Activated gamma-delta T cell (primary cell): ENCODE data around the gene HYPK.

ENCODE experiments used
- DNase-seq: peaks from one replicate; lab custom pipeline; 2025; lab: John Stamatoyannopoulos, UW
- total RNA-seq, 2 donors: gene quantifications; one replicate each; lab custom pipeline; 2026; lab: John Stamatoyannopoulos, UW

The HYPK gene
- 14.8 to 21.2 reads per million in 2 donors for total RNA-seq

DNA sequence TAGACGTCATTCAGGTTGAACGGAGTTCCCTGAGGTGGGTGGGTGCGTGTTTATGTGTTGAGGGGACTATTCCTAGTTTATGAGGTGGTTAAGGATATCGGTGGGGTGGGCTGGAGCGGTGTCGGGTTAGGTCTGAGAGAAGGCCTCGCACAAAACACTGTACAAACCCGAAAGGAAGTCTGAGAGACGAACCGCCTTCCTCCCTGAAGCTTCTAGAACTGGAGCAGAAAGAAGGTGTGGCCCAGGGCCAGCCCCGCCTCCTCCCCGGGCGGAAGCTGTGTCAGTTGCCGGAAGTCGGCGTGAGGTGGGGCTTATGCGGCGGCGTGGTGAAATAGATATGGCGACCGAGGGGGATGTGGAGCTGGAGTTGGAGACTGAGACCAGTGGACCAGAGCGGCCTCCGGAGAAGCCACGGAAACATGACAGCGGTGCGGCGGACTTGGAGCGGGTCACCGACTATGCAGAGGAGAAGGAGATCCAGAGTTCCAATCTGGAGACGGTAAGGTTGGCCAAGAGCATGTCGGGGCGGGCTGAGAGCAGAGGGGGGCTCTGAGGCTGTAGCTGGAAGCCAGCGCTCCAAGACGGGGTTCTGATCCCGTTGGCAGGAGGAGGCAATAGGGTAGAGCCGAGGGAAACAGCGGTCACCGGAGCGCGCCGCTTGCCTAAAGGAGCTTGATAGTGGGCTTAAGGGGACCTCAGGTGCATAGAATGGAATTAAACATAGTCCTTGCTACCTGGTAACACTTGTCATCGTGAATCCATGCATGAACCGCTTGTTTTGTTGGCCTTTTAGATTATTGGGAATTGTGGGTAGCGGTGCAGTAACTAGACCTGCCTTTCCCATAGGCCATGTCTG is at the start of gene HYPK:
Gene HYPK, plus strand, starts transcription at position 314 of the 856 bp plus-strand sequence. Its CDS starts 24 bp downstream, at position 338.
- peak; percentile 75 for DNase-seq

DNA sequence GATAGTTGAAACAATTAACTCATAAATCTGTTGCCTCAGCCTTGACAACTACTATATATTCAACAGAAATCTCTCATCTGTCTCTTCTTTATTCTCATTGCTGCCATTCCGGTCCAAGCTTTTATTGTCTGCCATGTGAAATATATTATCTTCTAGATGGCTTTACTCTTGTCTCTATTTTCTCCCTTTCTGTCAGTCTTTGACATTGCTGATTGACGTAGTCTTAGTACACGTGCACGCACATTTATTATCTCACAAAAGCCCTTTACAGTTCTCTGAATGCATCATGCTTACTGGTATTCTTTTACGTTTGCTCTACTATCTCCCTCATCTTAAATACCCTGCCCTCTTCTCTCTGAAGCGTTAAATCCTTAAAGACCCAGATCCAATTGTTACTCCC is 48.5 kb upstream of the HYPK start:
- DNase-seq = no peak

DNA sequence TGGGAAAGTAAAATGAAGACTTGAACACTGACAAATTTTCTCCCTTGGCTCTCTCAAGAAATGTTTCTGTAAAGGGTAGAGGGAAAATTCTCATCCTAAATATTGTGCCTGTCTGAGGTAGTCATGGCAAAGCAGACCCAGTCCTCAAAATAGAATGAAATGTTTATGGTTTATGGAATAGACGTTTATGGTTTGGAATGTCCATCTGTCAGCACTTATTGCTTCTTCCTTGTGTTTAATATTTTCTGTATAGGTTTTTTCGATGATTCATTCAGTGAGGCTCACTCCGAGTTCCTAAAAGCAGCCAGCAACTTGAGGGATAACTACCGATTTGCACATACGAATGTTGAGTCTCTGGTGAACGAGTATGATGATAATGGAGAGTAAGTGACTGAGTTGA is 37.6 kb upstream of the HYPK start:
- DNase-seq = no peak

DNA sequence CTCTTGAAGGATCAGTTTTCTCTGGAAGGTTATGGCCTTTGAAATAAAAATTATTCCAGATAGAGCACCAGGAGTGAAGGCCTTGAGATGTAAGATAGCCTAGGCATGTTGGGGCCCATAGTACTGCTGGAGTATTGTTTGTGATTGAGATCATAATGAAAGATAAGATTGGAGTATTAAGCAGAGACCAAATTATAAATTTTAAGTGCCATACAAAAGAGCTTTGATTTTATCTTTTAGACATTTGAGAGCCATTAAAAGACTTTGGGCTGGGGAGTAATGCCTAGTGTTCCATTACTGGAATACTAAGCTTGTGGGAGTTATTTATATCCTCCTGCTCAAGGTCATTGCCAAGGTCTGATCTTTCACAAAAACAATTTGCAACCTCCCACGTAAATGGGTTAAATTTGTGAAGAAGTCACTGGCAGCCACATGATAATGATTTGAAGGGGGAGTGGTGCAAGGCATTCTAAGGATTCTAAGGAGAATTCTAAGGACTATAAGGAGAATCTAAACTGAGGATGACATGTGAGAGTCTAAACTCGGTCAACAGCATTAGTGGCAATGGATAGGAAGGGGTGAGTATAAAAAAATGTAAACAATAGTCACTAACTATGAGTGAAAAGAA is 36.5 kb upstream of the HYPK start:
- DNase-seq = no peak

DNA sequence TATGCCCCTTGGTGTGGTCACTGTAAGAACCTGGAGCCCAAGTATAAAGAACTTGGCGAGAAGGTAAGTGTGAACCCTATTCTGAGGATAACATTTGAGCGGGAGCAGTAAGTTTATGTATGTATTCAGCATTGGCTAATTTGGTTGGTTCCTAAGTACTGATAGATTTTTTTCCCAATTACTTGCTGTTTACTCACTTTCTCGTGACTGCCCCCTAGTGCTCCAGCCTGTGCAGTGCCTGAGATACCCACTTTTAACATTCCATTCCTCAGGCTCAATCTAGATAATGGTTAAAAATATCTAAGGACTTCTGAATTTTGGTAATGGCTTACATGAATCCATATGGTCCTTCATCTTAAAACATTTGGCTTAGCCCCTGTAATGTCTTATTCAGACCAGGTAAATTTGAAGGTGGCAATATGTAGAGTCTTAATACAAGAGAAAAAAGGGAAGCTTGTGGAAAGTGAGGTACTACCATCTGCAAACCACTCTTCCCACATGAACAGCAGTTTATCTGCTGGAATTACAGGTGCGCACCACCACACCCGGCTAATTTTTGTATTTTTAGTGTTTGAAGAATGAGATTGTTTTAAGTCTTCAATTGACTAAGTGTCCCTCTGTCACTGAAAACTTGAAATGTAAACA is 30.7 kb upstream of the HYPK start:
- DNase-seq = no peak

- DNase-seq = no peak
These were observed 28.6 kb upstream of the HYPK start for GRCh38 chr15:43771816-43772215.

- no peak for DNase-seq
These were observed 27.8 kb upstream of the HYPK start for GRCh38 chr15:43772624-43773023.

DNA sequence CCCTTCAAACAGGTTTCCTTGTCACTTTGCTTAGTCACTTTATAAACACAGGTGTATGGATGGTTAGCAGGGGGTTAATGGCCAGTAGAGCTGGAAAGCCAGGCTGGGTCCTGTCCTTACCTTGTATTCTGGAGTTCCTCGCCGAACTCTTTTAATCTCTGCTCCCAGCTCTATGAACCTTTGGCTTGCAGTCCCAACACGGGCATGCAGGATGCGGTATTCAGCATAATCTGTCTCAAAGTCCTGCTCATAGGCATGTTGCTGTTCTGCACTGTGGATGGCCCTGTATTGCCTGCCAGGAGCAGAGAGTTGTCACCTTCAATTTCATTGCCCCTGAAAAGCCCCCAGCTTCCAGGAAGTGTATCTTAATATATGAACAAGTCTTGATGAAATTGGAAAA is 26.3 kb upstream of the HYPK start:
- DNase-seq = no peak

- no peak for DNase-seq
These were observed 24.9 kb upstream of the HYPK start for GRCh38 chr15:43775411-43775965.

DNA sequence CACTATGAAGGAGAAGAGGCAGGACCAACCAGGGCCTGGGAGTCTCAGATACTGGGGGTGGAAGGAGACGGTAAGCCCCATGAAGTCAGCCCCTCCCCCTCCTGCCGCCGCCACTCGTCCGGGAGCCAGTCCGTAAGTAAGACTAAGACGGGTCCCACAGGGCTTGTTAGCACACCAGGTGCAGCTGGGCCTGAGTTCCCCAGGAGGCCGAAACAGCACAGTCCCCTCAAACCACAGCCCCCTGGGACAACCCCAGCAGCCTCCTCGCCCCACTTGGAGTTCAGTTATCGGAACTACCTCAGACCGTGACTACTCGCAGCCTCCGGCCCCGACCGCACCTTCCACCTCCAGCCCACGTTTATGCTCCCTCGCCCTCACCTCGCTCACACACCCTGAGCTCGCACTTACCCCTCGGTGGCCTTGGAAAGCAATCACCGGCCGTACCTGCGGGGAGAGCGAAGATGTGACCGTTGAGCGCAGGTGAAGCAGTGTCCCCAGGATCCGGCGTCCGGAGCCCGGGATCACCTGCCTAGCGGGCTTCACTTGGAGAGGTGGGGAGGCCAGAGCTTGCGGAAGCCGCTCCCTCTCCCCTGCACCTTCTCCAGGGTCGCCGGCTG is 24.2 kb upstream of the HYPK start:
- peak; percentile 21 for DNase-seq

DNA sequence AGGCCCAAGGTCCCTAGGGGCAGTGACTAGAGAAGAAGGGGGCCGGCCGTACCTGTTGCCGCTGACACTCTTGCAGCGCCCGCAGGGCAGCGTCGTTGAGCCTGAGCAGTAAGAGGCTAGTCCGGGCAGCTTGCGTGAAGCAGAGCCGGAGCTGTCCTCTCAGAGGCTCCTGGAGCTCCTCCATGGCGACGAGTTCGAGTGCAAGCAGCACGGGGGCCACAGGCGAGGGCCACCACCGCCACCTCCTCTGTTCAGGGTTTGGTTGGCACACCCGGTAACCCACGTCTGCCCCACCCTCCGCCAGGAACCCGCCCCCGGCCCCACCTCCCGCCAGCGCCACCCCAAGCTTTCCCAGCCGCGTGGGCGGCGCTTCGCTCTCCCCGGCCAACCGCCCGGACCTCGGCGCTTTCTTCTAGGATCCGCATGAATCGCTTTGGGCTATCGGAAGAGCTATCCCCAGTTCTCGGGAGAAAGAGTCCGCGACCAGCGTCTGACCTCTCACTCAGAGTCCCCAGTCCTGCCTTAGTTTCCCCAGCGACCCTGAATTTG is 23.6 kb upstream of the HYPK start, which contains the start of gene ELL3:
Gene ELL3, minus strand, starts transcription at position 249 of the 549 bp plus-strand sequence. Its CDS starts 65 bp downstream, at position 184.
- peak; percentile 65 for DNase-seq

- peak; percentile 71 for DNase-seq
These were observed 23.0 kb upstream of the HYPK start for GRCh38 chr15:43777267-43777914.

DNA sequence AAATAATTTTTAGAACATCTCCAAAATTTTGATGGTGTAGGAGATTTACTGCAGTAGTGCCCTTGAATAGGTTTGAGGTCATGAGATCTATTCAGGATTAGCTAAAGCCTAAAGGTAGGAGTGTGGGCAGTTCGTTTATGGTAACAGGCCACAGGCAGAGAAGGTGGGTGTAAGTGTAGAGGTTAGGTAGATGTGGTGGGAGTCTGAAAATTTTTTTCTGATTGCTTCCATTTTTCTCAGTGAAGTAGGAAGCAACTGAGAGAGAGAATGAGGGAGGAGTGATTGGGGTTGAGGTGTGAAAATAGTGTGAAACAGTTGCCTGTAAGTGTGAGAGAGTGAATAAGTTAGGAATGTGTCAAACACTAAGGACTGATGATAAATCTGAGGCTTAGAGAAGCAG is 21.4 kb upstream of the HYPK start:
- no peak for DNase-seq

DNA sequence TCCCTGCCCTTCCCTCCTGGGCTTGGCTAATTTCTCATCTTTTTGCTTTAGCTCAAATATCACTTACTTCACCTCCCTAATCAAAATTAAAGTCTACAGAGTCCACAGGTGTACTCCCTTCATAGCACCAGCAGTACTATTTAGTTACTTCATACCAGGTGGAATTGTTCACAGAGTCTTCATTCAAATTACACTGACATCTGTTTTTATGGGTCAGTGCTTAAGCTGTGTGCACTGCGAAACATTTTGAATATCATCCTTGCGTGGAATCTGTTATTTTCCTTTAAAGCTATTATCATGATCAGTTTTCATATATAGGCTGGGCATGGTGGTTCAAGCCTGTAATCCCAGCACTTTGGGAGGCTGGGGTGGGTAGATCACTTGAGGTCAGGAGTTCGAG is 11.0 kb upstream of the HYPK start:
- DNase-seq = no peak

GRCh38 chr15:43791993-43792760 is 8.2 kb upstream of the HYPK start, which contains the start of gene SERF2:
Gene SERF2, plus strand, starts transcription at chr15:43792320. Its CDS starts 57 bp downstream, at chr15:43792377.
- peak; percentile 100 for DNase-seq

GRCh38 chr15:43792761-43793476 is 7.5 kb upstream of the HYPK start:
- no peak for DNase-seq

DNA sequence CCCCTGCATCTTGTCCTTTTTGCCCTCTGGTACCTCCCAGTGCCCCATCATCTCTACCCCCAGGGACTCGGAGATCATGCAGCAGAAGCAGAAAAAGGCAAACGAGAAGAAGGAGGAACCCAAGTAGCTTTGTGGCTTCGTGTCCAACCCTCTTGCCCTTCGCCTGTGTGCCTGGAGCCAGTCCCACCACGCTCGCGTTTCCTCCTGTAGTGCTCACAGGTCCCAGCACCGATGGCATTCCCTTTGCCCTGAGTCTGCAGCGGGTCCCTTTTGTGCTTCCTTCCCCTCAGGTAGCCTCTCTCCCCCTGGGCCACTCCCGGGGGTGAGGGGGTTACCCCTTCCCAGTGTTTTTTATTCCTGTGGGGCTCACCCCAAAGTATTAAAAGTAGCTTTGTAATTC is 6.8 kb upstream of the HYPK start:
- DNase-seq = no peak

DNA sequence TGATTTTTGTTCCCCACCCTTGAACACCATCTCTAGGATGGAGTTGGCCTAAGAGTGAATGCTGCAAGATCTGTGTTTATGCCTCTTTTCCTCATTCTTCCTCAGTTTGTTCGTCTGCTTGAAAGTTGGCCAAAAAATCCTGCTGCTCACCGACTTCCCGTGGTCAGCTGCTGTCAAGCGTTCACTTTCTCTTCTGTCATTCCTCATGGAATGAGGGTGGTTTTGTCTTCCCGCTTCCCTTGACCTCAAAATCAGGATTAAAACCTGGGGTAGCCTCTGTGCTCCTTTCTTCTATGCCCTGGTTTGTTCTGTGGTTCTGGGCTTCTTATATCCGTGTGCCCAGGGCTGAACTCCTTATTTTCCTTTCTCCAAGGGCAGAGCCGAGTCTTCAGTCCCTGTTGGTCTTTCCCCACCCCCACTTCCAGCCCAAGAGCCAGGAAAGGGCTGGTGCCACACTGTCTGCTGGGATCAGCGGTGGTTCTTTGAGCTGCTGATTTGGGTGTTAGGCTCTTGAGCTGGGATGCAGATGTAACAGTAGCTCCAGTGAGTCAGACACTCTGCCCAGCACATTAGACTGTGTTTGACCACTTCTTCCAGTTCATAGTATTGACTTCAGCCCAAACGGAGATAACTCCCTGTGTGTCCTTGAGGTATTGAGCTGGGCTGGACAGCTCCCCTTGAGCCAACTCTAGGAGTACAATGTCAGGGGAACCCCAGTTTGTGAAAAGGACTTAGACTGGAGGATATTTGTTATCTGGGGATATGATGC is 5.9 kb upstream of the HYPK start:
- DNase-seq = no peak

DNA sequence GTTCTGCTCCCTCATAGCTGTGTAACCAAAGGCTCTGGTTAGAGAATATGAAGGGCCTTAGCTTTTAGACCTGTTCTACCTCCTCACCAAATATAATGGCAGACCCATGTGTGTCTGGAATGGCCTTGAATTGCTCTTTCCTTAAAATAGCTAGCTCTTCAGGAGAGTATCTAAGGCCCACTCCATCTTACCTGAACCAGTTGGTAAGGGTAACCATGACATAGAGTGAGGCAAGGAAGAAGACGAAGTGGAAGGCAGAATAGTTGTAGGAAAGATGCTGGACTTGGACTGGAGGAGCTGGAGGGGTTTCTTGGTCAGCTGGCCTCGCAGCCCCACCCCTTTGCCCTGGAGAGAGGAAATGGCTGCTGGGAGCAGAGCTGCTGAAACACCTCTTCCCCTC is 5.2 kb upstream of the HYPK start:
- DNase-seq = no peak
